Panc1 (cell line): Measurements from ENCODE around the gene UNC13B. TPM values are rescaled to one million over a fixed set of nuclear protein-coding genes. Genes with fewer than 3 reads are reported as not detected.

Source experiments
- ATAC-seq: fragments of 200-7000 bp; cut with Tn5 transposase; 2 replicates; pipeline ENCODE4 v1.9.1; 2020; ENCODE audit warnings: mild to moderate bottlenecking, moderate library complexity
- BruUV-seq: library from RNA; stranded (reverse); fragments of 400-500 nt; replicated peaks from 2 replicates; lab custom pipeline; 2021; lab: Mats Ljungman, UMichigan
- CTCF ChIA-PET: fragments of 300-600 bp; sonication (Branson Sonifier 250); formaldehyde crosslinking; loops from one replicate; lab custom pipeline; 2022; ENCODE audit warnings: antibody characterized with exemption; lab: Charles Lee
- POLR2A ChIA-PET: fragments of 300-600 bp; sonication (Branson Sonifier 250); formaldehyde crosslinking; loops from one replicate; lab custom pipeline; 2022; ENCODE audit warnings: antibody characterized with exemption; lab: Charles Lee
- DNase-seq: peaks from one replicate; pipeline ENCODE4 v3.0.0-alpha.2; 2010; ENCODE audit warnings: low read depth, low spot score
- H3K27ac ChIP-seq: 2 replicates; pipeline ENCODE4 v1.5.1; 2011; ENCODE audit warnings: mild to moderate bottlenecking, low read length, inconsistent platforms
- H3K27me3 ChIP-seq: fragments of 200-500 bp; sonication (Bioruptor generic); 2 replicates; pipeline ENCODE4 v1.6.0; 2014; ENCODE audit warnings: low read length, inconsistent platforms; ENCODE audit not compliant: control insufficient read depth, insufficient read depth
- H3K36me3 ChIP-seq: fragments of 200-500 bp; sonication (Bioruptor generic); 2 replicates; pipeline ENCODE4 v1.5.1; 2014; ENCODE audit warnings: inconsistent platforms, mild to moderate bottlenecking, low read length, moderate library complexity; ENCODE audit not compliant: control insufficient read depth, insufficient read depth
- H3K4me1 ChIP-seq: 2 replicates; pipeline ENCODE4 v1.5.1; 2011; ENCODE audit warnings: inconsistent platforms, mild to moderate bottlenecking, low read length, moderate library complexity; ENCODE audit not compliant: control insufficient read depth, insufficient read depth
- H3K4me3 ChIP-seq, 2 experiments: 2 replicates each; pipeline ENCODE4 v1.5.1; 2011 to 2012; ENCODE audit warnings: low read depth in 2 of 2, low read length in 2 of 2, mild to moderate bottlenecking in 2 of 2, inconsistent platforms in 1 of 2, moderate library complexity in 1 of 2
- H3K9me3 ChIP-seq: fragments of 200-500 bp; sonication (Bioruptor generic); 2 replicates; pipeline ENCODE4 v1.5.1; 2014; ENCODE audit warnings: low read depth, mild to moderate bottlenecking, inconsistent platforms, low read length, moderate library complexity; ENCODE audit not compliant: control insufficient read depth, insufficient read depth
- CTCF ChIP-seq: fragments of 450-650 bp; IDR thresholded peaks from 2 replicates; pipeline ENCODE4 v1.5.1; 2017; ENCODE audit warnings: mild to moderate bottlenecking
- POLR2AphosphoS5 ChIP-seq: IDR thresholded peaks from 2 replicates; pipeline ENCODE4 v1.6.1; 2012; ENCODE audit warnings: mild to moderate bottlenecking, low read depth, low read length, moderate library complexity
- REST ChIP-seq, 2 experiments: IDR thresholded peaks; 2 replicates each; pipeline ENCODE4 v1.6.1; 2011 to 2012; ENCODE audit warnings: low read depth in 2 of 2, control low read depth in 1 of 2, low read length in 1 of 2, mild to moderate bottlenecking in 1 of 2, moderate library complexity in 1 of 2; ENCODE audit not compliant: insufficient read depth in 1 of 2
- SIN3A ChIP-seq: IDR thresholded peaks from 2 replicates; pipeline ENCODE4 v1.6.1; 2012; ENCODE audit warnings: low read depth, mild to moderate bottlenecking, low read length, moderate library complexity, borderline replicate concordance; ENCODE audit not compliant: insufficient read depth
- TCF7L2 ChIP-seq: IDR thresholded peaks from 2 replicates; pipeline ENCODE4 v1.6.1; 2011; ENCODE audit warnings: mild to moderate bottlenecking, low read depth, low read length, inconsistent platforms
- in situ Hi-C: cut with HindIII; loops from 2 replicates; pipeline ENCODE4 v1.10.0; 2016; ENCODE audit warnings: low sequenced_read_pairs, low pct_unique_long_range_greater_than_20kb
- intact Hi-C: fragments of 100-400 bp; cut with micrococcal nuclease; formaldehyde crosslinking; loops from one replicate; pipeline ENCODE4 v1.10.0; 2022; ENCODE audit not compliant: unreplicated experiment
- total RNA-seq: library from RNA; stranded (reverse); gene quantifications from one replicate; pipeline ENCODE4 v1.2.1, GENCODE V29; 2021; ENCODE audit not compliant: unreplicated experiment

UNC13B gene
- total RNA-seq, 1 experiment from 2014 or later: 35.2 TPM

DNA sequence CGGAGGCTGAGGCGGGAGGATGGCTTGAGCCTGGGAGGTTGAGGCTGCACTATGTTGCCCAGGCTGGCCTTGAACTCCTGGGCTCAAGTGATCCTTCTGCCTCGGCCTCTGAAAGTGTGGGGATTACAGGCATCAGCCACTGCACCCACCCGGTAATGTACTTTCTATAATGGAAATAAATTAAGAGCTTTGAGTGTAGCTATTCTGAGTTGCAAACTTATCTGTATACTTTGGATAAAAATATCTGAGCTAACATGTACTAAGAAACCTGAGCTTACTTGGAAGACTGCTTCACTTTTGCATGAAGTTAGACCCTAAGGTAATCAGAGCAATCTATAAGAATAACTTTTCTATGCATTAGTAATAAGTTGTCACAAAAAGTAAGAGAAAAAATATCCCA lies 50.0 kb downstream of the UNC13B start:
- CTCF ChIA-PET: no interaction called here

DNA sequence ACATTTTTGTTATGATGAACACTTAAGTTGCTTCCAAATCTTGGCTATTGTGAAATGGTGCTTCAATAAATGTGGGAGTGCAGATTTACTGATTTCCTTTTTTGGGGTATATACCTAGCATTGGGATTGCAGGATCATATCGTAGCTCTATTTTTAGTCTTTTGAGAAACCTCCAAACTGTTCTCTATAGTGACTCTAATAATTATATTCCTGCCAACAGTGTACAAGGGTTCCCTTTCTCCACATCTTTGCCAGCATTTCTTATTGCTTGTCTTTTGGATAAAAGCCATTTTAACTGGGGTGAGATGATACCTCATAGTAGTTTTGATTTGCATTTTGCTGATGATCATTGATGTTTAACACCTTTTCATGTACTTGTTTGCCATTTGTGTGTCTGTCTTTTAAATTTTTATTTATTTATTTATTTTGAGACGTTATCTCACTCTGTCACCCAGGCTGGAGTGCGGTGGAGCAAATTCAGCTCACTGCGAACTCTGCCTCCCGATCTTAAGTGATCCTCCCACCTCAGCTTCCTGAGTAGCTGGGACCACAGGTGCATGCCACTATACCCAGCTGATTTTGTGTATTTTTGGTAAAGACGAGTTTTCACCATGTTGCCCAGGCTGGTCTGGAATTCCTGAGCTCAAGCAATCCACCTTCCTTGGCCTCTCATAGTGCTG lies 59.0 kb downstream of the UNC13B start:
- ChIA-PET CTCF (no interaction called here), POLR2A (no interaction called here)
- Histone ChIP-seq H3K27me3 (no peaks in the 10 kb centered on the region), H3K4me1 (no peaks in the 10 kb centered on the region), H3K4me3 (no peak overlapping the region), H3K9me3 (no peaks in the 10 kb centered on the region; the same call in 1 of the 2 replicates), H3K27ac (no peak overlapping the region), H3K36me3 (no peaks in the 10 kb centered on the region)
- TF ChIP-seq POLR2AphosphoS5: no peak
- TF ChIP-seq TCF7L2: no peak
- no peak for TF ChIP-seq SIN3A
- no peak for TF ChIP-seq REST (IDR thresholded peaks at IDR 0.05; ENCODE audit: insufficient read depth in 1 of 2, low read depth in 2 of 2, low read length in 1 of 2)
- TF ChIP-seq CTCF: no peak
- ATAC-seq: no peak
- in situ Hi-C loops (no loop called here), intact Hi-C loops (no loop called here)
- DNase-seq: no peak
- BruUV-seq: no TSS peak

More for the DNA sequence above, 50.0 kb downstream of the UNC13B start:
- no peaks in the 10 kb centered on the region for H3K9me3 ChIP-seq
- TF ChIP-seq REST (IDR thresholded peaks at IDR 0.05; ENCODE audit: insufficient read depth in 1 of 2, low read depth in 2 of 2, low read length in 1 of 2) (no peak), CTCF (no peak), SIN3A (no peak), POLR2AphosphoS5 (no peak), TCF7L2 (no peak)
- no peaks in the 10 kb centered on the region for H3K4me1 ChIP-seq
- BruUV-seq: no TSS peak
- H3K27me3 ChIP-seq: no peaks in the 10 kb centered on the region
- H3K27ac ChIP-seq: no peak overlapping the region
- in situ Hi-C loops (no loop called here), intact Hi-C loops (no loop called here)
- ATAC-seq: no peak
- no peaks in the 10 kb centered on the region for H3K36me3 ChIP-seq
- POLR2A ChIA-PET: no interaction called here
- no peak overlapping the region for H3K4me3 ChIP-seq
- DNase-seq: no peak
